Measurements from ENCODE around the gene GPR142.
"Not testable (repeated sequence)": the region's sequence is repeated elsewhere in the genome, so short reads cannot be mapped to it uniquely, and the experiment has no call there.

GPR142 gene

DNA sequence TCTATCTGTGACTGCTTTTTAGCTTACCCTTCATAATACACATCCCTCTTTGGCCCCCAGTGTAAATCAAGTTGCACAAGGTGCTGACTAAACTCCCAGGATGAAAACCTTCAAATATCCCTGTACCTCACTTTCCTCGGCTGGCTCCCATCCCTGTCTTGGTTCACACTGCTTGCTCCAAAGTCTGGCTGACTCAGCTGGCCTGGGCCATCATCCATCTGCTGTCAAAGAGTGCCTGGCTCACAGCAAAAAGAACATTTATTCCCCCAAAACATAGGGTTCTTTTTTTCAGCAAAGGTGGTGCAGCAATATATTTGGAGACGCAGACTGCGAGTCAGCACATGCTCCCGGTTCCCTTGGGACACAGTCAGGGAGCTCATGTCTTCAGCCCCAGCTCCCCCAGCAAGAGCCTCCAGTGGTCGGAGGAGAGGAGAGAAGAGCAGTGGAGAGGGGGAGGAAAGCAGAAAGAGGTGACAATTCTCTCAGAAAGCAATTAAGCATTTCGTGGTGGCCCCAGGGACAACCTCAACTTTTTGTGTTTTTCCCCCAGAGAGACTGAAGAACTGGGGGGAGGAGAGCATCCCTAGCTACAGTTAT lies 26.1 kb downstream of the GPR142 start:
- DNase-seq (ENCODE audit: low read depth): no peak

DNA sequence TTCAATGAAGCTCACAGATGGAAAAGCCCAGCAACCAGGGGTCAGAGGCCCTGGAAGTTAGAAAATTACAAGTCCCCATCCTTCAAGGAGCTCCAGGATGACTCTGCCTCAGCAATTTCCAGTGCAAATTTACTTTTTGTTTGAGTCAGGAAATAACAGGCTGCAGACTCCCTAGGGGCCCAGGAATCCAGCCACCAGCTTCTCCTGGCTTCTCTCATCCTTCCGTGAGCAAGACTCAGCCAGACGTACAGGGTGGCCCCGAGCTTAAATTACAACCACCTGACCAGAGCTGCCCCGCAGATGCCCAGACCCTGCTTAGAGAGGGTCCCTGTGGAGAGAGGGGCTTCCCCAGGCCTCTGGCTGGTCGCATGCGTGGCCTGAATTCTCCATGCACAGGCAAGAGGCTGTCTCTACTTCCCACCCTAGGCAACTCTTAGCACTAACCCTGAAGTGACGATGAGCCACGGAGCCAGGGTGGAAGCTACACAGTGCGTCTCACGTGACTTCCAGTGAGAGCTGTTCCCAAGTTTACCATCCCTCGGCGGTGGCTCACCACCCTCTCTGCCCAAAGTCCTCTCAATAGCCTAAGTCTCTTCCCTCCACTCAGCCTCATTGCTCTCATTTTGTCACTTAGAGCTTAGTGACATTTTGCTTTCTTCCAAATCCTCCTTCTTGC lies 27.1 kb downstream of the GPR142 start:
- no peak for DNase-seq (ENCODE audit: low read depth)

DNA sequence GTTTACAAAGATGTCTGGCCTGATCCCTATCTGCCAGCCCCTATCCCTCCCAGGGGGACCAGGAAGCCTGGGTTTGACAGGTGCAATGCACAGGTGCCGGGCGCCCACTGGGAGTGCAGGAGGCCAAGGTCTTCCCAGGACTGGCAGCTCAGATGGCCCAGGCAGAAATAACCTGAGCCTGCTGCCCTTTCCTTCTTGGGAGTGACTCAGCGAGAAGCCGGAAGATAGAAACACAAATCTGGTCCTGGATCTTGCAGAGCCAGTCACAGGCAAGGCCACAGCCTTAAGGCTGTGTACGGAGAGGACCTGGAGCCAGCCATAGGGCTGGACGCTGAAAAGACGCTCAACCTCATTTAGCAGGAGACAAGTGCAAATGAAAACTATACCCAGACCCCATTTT lies 27.7 kb downstream of the GPR142 start:
- no peak for DNase-seq (ENCODE audit: low read depth)

DNA sequence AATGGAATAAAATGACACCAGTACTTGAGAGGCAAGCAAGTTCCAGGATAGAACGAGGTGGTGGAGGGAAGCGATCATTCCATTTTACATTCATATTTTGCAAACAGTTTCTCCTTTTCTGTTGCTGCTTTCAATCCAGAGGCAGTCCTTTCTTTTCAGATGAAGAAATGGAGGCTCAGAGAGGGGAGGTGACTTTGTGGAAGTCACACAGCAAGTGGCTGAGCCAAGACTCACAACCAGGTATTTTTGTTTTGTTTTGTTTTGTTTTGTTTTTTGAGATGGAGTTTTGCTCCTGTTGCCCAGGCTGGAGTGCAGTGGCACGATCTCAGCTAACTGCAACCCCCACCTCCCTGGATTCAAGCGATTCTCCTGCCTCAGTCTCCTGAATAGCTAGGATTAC lies 29.3 kb downstream of the GPR142 start:
- DNase-seq (ENCODE audit: low read depth): no peak

DNA sequence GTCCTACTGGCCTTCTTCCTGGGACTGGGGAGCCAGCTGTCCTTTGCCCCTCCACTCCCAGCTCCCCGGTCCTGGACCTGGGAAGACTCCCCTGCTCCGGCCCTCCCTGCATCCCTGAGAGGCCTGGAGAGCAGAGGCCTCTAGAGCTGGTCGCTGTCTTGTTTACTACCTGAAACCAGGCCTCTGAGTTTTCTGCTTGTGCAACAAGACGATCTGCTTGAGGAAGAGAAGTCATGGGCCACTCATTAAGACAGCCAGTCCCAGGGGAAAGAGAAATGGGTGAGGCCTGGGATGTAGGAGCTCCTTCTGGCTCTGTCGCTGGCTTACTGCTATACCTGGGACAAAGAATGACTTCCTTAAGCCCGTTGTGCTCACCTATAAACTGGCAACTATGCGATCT lies 34.7 kb downstream of the GPR142 start:
- DNase-seq (ENCODE audit: low read depth): no peak

DNA sequence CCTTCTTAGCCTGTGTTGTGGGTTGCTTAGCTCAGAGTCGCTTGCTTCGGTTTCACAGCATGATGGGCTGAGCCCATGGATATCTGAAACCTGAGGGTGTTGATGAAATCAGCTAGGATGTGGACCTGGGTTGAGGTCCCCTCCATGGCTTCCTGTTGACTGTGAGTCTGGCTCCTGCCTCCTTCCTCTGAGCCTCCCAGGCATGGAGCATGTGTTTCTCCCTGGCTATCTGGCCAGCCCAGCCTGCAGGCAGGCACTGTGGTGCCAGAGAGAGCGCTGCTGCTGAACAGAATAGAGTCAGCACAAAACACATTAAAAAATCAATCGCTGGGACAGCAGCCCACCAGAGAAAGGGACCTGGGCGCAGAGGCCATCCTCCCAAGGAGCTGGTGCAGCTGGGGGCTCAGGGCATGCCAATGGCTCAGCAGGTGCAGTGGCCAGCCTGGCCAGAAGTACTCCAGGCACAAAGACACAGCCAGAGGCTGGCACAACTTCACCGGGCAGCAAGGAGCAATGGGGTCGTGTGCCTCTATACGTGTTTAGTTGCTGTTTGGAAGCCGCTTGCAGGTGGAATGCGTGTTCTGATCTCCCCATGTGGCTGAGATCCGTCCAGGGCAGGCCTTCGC lies 36.3 kb downstream of the GPR142 start:
- DNase-seq (ENCODE audit: low read depth): no peak

DNA sequence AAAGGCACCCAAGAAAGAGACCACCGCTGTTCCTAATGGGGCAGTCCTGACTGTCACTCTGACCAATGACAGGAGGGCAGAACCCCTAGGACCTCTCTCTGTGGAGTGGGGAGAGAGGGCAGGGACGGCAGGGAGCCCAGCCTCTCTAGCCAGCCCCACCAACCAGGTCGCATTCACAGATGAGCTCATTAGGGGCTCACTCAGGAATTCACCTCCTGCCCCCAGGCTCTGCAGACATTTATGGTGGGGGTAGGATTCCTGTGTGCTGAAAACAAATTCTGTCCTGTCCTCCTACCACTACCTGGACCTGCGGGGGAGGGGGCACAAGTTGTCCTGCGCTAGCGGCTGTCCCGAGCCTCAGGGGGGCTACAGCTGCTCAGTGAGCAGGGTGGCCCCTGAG lies 36.9 kb downstream of the GPR142 start:
- no peak for DNase-seq (ENCODE audit: low read depth)

DNA sequence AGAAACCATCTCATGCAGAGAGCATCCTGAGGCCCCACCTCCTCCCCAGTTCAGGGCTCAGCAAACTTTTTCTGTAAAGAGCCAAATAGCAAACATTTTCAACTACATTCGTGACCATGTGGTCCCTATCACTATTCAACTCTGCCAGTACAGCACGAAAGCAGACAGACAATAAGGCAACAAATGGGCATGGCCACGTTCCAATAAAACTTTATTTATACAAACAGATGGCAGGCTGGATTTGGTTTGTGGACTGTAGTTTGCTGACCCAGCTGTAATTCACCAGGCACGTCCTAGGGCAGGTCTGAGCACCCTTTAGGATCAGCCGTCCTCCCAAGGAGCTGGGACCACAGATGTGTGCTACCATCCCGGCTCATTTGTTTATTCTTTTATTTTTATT lies 37.5 kb downstream of the GPR142 start:
- DNase-seq (ENCODE audit: low read depth): no peak

DNA sequence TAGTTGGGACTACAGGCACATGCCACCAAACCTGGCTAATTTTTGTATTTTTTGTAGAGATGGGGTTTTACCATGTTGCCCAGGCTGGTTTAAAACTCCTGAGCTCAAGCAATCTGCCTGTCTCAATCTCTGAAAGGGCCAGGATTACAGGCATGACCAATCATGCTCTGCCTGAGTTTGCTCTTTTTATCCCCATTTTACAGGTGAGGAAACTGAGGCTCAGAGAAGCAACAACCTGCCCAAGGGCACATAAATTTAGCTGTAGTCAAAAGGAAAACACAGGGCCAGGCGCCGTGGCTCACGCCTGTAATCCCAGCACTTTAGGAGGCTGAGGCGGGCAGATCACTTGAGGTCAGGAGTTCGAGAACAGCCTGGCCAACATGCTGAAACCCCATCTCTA lies 38.0 kb downstream of the GPR142 start:
- not testable (repeated sequence) for DNase-seq (ENCODE audit: low read depth)

DNA sequence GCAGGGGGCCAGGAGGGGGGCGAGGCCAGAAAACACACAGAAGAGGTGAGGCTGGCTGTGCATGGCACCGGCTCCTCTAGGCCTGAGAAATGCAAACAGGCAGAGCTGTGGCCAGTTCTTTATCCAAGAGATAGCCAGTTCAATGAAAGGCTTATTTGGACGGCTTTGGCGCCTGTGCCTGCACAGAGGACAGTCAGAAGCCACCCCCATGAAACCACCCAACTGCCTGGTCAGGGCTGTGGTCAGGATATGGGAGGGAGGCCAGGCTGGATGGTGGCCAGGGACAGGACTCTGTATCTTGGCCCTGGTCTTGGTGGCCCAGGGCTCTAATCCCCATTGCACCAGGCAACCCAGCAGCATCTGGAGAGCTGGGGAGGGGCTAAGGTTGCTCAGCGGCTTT lies 40.1 kb downstream of the GPR142 start:
- no peak for DNase-seq (ENCODE audit: low read depth)

DNA sequence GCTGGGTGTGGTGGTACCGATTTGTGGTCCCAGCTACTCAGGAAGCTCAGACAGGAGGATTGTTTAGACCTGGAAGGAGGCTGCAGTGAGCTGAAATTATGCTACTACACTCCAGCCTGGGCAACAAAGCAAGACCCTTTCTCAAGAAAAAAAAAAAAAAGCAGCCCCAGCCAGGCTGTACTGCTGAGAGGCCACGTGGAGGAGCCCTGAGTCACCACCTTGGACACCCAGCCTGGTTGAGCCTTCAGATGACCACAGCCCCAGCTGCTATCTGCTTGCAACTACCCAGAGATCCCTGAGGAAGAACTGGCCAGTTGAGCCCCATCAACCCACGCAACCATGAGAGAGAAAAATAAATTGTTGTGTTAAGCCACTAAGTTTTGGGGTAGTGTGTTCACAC lies 41.0 kb downstream of the GPR142 start:
- DNase-seq (ENCODE audit: low read depth): no peak

DNA sequence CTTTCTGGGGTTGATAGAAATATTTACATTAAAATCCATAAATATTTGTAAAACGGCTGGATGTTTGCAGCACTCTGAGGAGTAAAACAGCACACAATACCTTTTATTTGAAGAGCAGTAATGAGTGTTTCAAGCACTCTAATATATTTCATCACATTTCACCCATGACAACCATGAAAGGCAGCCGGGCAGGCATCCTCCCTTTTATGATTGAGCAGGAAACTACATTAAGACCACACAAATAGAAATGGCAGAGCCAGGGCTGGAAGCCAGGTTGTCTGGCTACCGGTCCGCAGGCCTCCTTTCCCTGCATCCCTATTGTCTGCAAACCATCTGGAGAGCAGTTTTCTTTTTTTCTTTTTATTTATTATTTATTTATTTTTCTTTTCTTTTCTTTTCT lies 41.5 kb downstream of the GPR142 start:
- DNase-seq (ENCODE audit: low read depth): no peak

DNA sequence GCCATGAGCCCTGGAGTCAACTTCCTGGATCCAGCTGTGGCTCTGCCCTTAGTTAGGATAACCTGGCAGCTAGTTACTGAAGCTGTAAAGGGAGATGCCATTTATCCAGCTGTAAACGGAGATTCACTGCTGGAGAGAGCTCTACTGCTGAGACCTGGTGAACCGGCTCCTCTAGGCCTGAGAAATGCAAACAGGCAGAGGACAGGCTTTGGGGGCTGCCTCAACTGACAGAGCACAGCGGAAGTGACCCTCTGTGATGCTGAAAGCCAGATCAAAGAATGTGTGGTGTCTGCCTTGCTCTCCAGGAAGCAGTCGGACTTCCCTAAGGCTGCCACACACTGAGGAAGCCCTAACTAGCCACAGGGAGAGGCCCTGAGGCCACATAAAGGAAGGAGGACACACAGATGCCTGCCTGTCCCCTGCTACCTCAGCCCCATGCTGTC lies 42.7 kb downstream of the GPR142 start:
- no peak for DNase-seq (ENCODE audit: low read depth)

DNA sequence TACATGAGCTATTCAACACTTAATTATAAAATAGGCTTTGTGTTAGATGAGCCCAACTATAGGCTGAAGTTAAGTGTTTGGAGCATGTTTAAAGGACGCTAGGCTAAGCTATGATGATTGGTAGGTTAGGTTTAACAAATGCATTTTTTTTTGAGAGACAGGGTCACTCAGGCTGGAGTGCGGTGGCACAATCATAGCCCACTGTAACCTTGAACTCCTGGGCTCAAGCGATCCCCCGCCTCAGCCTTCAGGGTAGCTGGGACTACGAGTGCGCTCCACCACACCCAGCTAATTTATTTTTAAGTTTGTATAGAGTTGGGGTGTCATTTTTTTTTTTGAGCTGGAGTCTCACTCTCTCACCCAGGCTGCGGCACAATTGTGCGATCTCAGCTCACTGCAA lies 45.3 kb downstream of the GPR142 start:
- no peak for DNase-seq (ENCODE audit: low read depth)

DNA sequence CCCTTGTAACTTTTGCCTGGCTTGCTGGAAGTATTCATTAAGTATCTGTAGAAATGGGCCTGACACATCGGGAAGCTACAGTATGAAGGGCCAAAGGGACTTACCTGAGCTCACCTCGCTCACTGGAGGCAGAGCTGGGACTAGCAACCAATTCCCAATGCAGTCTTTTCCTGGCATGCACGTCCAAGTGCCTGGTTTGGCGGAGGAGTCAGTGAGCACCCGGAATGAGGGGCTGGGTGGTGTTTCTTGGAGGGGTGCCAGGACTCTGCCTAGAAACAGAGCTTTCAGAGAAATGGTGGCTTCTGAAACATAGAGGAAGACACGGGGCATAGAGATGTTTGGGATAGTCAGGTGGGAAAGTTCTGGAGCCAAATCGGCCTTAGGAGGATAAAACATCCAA lies 46.2 kb downstream of the GPR142 start:
- no peak for DNase-seq (ENCODE audit: low read depth)

DNA sequence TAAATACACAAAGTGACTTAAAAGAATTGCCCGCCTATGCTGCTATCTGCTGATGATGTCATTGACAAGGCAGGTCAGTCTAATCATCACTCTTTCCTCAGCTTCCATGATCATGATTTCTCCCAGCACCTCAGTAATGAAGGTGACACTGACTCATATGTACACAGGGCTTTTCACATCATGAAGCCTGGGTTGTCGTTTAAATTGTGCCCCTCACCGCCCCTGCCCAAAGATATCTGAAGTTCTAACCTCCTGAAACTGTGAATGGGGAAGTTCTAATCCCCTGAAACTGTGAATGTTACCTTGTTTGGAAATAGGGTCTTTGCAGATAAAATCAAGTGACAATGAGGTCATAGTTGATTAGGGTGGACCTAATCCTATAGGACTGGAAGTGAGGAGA lies 47.2 kb downstream of the GPR142 start:
- DNase-seq (ENCODE audit: low read depth): no peak

DNA sequence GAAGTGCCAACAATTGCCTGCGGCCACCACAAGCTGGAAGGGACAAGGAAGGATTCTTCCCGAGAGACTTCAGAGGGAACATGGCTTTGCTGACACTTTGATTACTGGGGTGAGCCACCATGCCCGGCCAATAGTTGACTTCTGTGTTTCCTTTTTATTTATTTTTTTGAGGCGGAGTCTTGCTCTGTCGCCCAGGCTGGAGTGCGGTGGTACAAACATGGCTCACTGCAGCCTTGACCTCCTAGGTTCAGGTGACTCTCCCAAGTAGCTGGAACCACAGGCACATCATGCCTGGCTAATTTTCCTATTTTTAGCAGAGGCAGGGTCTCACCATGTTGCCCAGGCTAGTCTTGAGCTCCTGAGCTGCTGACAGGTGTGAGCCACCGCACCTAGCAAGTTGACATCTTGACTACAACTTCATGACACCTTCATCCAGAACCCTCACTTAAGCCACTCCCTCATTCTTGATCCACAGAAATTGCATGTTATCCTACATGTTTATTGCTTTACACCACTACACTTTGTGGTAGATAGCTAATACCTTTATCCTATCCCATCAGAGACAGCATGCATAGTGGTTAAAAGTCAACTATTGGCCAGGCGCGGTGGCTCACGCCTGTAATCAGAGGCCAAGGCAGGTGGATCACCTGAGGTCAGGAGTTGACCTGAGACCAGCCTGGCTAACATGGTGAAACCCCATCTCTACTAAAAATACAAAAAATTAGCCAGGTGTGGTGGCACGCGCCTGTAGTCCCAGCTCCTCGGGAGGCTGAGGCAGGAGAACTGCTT lies 48.5 kb downstream of the GPR142 start:
- no peak for DNase-seq (ENCODE audit: low read depth)

DNA sequence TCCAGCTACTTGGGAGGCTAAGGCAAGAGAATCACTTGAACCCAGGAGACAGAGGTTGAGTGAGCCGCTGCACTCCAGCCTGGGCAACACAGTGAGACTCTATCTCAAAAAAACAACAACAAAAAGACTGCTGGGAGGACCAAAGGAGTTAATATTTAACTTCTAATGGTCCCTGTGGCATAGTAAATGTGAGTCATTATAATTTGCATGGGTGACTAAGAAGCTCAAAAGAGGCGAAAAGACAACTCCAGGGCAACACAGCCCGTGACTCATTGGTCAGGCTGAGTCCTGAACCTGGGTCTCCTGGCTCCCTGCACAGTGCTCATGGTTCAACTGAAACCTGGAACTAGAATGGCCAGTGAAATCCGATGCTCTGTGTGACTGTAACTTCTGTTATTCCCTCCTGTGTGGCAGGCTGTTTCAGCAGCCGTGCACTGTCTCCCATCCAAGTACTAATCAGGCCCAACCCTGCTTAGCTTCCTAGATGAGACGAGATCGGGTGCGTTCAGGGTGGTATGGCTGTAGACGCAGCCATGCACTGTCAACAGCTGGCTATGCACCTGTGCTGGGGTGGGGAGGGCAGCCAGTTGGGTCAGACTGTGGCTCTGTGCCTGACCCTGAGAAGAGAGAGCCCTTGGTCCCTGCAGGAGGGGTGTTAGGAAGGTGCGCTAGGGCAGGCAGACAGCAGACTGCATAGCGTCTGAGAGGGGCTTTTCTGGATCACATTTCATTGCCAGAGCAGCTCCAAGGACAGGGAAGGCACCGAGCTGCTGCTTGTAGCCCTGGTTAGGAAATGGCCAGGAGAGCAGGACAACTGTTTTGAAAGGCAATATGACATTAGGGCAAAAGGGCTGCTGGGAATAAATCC lies 50.1 kb downstream of the GPR142 start:
- DNase-seq (ENCODE audit: low read depth): peak; percentile 41

DNA sequence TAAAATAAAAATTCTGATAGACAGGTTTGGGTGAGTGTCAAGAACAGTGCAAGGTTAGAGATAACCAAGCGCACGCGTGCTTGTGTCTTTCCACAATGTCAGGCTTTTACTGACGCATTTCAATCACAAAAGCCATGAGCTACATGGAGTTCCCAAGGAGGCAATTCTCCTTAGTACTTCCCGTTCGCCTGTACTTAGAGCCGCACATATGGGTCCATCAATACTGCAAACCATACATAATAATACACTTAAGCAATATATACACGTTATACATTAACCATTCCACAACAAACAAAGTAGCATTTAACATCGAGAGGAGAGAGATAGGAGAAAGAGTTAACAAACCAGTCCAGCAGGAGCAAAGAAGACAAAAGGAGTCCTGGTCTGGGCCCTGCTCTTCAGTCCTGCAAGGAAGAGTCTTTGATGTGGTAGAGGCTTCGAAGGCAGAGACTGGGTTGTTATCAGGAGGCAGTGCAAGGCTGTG lies 52.7 kb downstream of the GPR142 start:
- no peak for DNase-seq (ENCODE audit: low read depth)
